HEK293T (cell line): ENCODE measurements around the gene MINDY1.

Source experiments
- ARNT ChIP-seq: fragments of 450-650 bp; IDR thresholded peaks from 2 replicates; pipeline ENCODE4 v1.6.1; 2017; ENCODE audit warnings: mild to moderate bottlenecking
- HDGF ChIP-seq: fragments of 450-650 bp; IDR thresholded peaks from 2 replicates; pipeline ENCODE4 v1.6.1; 2017; ENCODE audit warnings: antibody characterized with exemption, borderline replicate concordance
- NFRKB ChIP-seq: fragments of 450-650 bp; IDR thresholded peaks from 2 replicates; pipeline ENCODE4 v1.6.1; 2016; ENCODE audit warnings: mild to moderate bottlenecking, moderate library complexity
- SP1 ChIP-seq: fragments of 450-650 bp; IDR thresholded peaks from 2 replicates; pipeline ENCODE4 v1.6.1; 2017
- SUZ12 ChIP-seq: fragments of 450-650 bp; IDR thresholded peaks from 2 replicates; pipeline ENCODE4 v1.6.1; 2016; ENCODE audit warnings: mild to moderate bottlenecking
- TARDBP ChIP-seq: fragments of 450-650 bp; IDR thresholded peaks from 2 replicates; pipeline ENCODE4 v1.6.1; 2016
- ZNF384 ChIP-seq: fragments of 450-650 bp; IDR thresholded peaks from 2 replicates; pipeline ENCODE4 v1.6.1; 2016

DNA sequence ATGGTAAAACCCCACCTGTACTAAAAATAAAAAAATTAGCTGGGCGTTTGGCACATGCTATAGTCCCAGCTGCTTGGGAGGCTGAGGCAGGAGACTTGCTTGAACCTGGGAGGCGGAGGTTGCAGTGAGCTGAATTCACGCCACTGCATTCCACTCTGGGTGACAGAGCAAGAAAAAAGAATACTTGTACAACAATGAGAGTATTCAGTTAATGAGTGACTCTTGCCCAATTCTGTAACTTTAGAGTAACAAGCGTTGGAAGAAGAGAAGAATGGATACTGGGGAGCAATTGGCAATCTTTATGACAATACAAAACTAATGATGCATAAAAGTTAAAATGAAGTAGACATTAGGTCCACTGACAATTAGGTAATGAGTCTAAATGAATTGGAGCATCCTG lies 14.1 kb downstream of the MINDY1 start:
- TF ChIP-seq ZNF384, result no peak
- no peak for TF ChIP-seq ARNT
- TF ChIP-seq TARDBP, result no peak
- TF ChIP-seq HDGF, result no peak
- no peak for TF ChIP-seq NFRKB
- no peak for TF ChIP-seq SUZ12
- TF ChIP-seq SP1, result no peak
